B cell (primary cell): ENCODE data around the gene ANXA7.

Experiments
- CTCF ChIP-seq: fragments of 200-600 bp; IDR thresholded peaks from one replicate; pipeline ENCODE4 v1.8.0; 2022; ENCODE audit warnings: antibody characterized with exemption, mild to moderate bottlenecking
- EZH2 ChIP-seq: IDR thresholded peaks from 2 replicates; pipeline ENCODE4 v1.6.1; 2012; ENCODE audit warnings: borderline replicate concordance, low read depth, mild to moderate bottlenecking, moderate library complexity, low read length; ENCODE audit not compliant: insufficient read depth, poor library complexity, severe bottlenecking

- TF ChIP-seq CTCF = no peak
- no peak for TF ChIP-seq EZH2
Measured at GRCh38 chr10:73446926-73447325, 33.1 kb upstream of the ANXA7 start.
